Panc1 (cell line): Measurements from ENCODE around the gene MSI2. TPM values are rescaled to one million over a fixed set of nuclear protein-coding genes. Genes with fewer than 3 reads are reported as not detected.

ENCODE experiments used
- ATAC-seq: fragments of 200-7000 bp; cut with Tn5 transposase; 2 replicates; pipeline ENCODE4 v1.9.1; 2020; ENCODE audit warnings: mild to moderate bottlenecking, moderate library complexity
- BruUV-seq: library from RNA; stranded (reverse); fragments of 400-500 nt; replicated peaks from 2 replicates; lab custom pipeline; 2021; lab: Mats Ljungman, UMichigan
- CTCF ChIA-PET: fragments of 300-600 bp; sonication (Branson Sonifier 250); formaldehyde crosslinking; loops from one replicate; lab custom pipeline; 2022; ENCODE audit warnings: antibody characterized with exemption; lab: Charles Lee
- POLR2A ChIA-PET: fragments of 300-600 bp; sonication (Branson Sonifier 250); formaldehyde crosslinking; loops from one replicate; lab custom pipeline; 2022; ENCODE audit warnings: antibody characterized with exemption; lab: Charles Lee
- DNase-seq: peaks from one replicate; pipeline ENCODE4 v3.0.0-alpha.2; 2010; ENCODE audit warnings: low read depth, low spot score
- H3K27ac ChIP-seq: 2 replicates; pipeline ENCODE4 v1.5.1; 2011; ENCODE audit warnings: mild to moderate bottlenecking, low read length, inconsistent platforms
- H3K27me3 ChIP-seq: fragments of 200-500 bp; sonication (Bioruptor generic); 2 replicates; pipeline ENCODE4 v1.6.0; 2014; ENCODE audit warnings: low read length, inconsistent platforms; ENCODE audit not compliant: control insufficient read depth, insufficient read depth
- H3K36me3 ChIP-seq: fragments of 200-500 bp; sonication (Bioruptor generic); 2 replicates; pipeline ENCODE4 v1.5.1; 2014; ENCODE audit warnings: inconsistent platforms, mild to moderate bottlenecking, low read length, moderate library complexity; ENCODE audit not compliant: control insufficient read depth, insufficient read depth
- H3K4me1 ChIP-seq: 2 replicates; pipeline ENCODE4 v1.5.1; 2011; ENCODE audit warnings: inconsistent platforms, mild to moderate bottlenecking, low read length, moderate library complexity; ENCODE audit not compliant: control insufficient read depth, insufficient read depth
- H3K4me3 ChIP-seq, 2 experiments: 2 replicates each; pipeline ENCODE4 v1.5.1; 2011 to 2012; ENCODE audit warnings: low read depth in 2 of 2, low read length in 2 of 2, mild to moderate bottlenecking in 2 of 2, inconsistent platforms in 1 of 2, moderate library complexity in 1 of 2
- H3K9me3 ChIP-seq: fragments of 200-500 bp; sonication (Bioruptor generic); 2 replicates; pipeline ENCODE4 v1.5.1; 2014; ENCODE audit warnings: low read depth, mild to moderate bottlenecking, inconsistent platforms, low read length, moderate library complexity; ENCODE audit not compliant: control insufficient read depth, insufficient read depth
- POLR2AphosphoS5 ChIP-seq: IDR thresholded peaks from 2 replicates; pipeline ENCODE4 v1.6.1; 2012; ENCODE audit warnings: mild to moderate bottlenecking, low read depth, low read length, moderate library complexity
- SIN3A ChIP-seq: IDR thresholded peaks from 2 replicates; pipeline ENCODE4 v1.6.1; 2012; ENCODE audit warnings: low read depth, mild to moderate bottlenecking, low read length, moderate library complexity, borderline replicate concordance; ENCODE audit not compliant: insufficient read depth
- TCF7L2 ChIP-seq: IDR thresholded peaks from 2 replicates; pipeline ENCODE4 v1.6.1; 2011; ENCODE audit warnings: mild to moderate bottlenecking, low read depth, low read length, inconsistent platforms
- in situ Hi-C: cut with HindIII; loops from 2 replicates; pipeline ENCODE4 v1.10.0; 2016; ENCODE audit warnings: low sequenced_read_pairs, low pct_unique_long_range_greater_than_20kb
- intact Hi-C: fragments of 100-400 bp; cut with micrococcal nuclease; formaldehyde crosslinking; loops from one replicate; pipeline ENCODE4 v1.10.0; 2022; ENCODE audit not compliant: unreplicated experiment
- total RNA-seq: library from RNA; stranded (reverse); gene quantifications from one replicate; pipeline ENCODE4 v1.2.1, GENCODE V29; 2021; ENCODE audit not compliant: unreplicated experiment
- TF ChIP-seq, protein P1 (sequence below), 2 experiments: IDR thresholded peaks; 2 replicates each; pipeline ENCODE4 v1.6.1; 2011 to 2012; ENCODE audit warnings: low read depth in 2 of 2, control low read depth in 1 of 2, low read length in 1 of 2, mild to moderate bottlenecking in 1 of 2, moderate library complexity in 1 of 2; ENCODE audit not compliant: insufficient read depth in 1 of 2
- TF ChIP-seq, protein P2 (sequence below): fragments of 450-650 bp; IDR thresholded peaks from 2 replicates; pipeline ENCODE4 v1.5.1; 2017; ENCODE audit warnings: mild to moderate bottlenecking

The MSI2 gene
- total RNA-seq, 1 experiment from 2014 or later = 38.5 TPM

DNA sequence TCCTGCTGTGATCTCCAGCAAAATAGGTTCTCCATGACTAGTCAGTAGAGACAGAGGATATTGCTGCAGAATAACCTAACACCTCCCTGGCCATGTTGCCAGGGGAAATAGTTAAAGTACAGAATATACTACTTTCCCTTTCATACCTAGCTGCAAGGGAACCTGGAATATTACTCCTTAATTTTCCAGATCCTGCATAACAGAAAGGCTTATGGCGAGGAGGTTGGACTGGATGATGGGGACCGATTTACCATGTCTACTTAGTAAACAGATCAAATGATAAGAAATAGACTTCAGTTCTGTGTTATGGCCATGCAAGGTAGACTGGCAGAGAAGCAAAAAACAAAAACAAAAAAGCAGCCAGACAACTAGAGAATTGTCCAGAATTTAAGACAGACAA is 117.4 kb downstream of the MSI2 start:
- no peak for ATAC-seq
- no peaks in the 10 kb centered on the region for H3K27me3 ChIP-seq
- H3K36me3 ChIP-seq = no peaks in the 10 kb centered on the region
- H3K9me3 ChIP-seq = peaks cover 9% of the 10 kb centered on the region; the same call in 1 of the 2 replicates
- intact Hi-C loops = no loop called here
- no peak for DNase-seq
- no peak overlapping the region for H3K4me3 ChIP-seq
- ChIA-PET CTCF (no interaction called here), POLR2A (interaction anchor here (0.7 kb wide), 1 partner anchor 461 kb away, joined by 3 read pairs; no protein-coding TSS in a partner anchor)
- TF ChIP-seq, protein P1, sequence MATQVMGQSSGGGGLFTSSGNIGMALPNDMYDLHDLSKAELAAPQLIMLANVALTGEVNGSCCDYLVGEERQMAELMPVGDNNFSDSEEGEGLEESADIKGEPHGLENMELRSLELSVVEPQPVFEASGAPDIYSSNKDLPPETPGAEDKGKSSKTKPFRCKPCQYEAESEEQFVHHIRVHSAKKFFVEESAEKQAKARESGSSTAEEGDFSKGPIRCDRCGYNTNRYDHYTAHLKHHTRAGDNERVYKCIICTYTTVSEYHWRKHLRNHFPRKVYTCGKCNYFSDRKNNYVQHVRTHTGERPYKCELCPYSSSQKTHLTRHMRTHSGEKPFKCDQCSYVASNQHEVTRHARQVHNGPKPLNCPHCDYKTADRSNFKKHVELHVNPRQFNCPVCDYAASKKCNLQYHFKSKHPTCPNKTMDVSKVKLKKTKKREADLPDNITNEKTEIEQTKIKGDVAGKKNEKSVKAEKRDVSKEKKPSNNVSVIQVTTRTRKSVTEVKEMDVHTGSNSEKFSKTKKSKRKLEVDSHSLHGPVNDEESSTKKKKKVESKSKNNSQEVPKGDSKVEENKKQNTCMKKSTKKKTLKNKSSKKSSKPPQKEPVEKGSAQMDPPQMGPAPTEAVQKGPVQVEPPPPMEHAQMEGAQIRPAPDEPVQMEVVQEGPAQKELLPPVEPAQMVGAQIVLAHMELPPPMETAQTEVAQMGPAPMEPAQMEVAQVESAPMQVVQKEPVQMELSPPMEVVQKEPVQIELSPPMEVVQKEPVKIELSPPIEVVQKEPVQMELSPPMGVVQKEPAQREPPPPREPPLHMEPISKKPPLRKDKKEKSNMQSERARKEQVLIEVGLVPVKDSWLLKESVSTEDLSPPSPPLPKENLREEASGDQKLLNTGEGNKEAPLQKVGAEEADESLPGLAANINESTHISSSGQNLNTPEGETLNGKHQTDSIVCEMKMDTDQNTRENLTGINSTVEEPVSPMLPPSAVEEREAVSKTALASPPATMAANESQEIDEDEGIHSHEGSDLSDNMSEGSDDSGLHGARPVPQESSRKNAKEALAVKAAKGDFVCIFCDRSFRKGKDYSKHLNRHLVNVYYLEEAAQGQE (IDR thresholded peaks at IDR 0.05; ENCODE audit: insufficient read depth in 1 of 2, low read depth in 2 of 2, low read length in 1 of 2) = no peak
- no peak for TF ChIP-seq POLR2AphosphoS5
- no peak for TF ChIP-seq TCF7L2
- TF ChIP-seq, protein P2, sequence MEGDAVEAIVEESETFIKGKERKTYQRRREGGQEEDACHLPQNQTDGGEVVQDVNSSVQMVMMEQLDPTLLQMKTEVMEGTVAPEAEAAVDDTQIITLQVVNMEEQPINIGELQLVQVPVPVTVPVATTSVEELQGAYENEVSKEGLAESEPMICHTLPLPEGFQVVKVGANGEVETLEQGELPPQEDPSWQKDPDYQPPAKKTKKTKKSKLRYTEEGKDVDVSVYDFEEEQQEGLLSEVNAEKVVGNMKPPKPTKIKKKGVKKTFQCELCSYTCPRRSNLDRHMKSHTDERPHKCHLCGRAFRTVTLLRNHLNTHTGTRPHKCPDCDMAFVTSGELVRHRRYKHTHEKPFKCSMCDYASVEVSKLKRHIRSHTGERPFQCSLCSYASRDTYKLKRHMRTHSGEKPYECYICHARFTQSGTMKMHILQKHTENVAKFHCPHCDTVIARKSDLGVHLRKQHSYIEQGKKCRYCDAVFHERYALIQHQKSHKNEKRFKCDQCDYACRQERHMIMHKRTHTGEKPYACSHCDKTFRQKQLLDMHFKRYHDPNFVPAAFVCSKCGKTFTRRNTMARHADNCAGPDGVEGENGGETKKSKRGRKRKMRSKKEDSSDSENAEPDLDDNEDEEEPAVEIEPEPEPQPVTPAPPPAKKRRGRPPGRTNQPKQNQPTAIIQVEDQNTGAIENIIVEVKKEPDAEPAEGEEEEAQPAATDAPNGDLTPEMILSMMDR = no peak
- no peak for TF ChIP-seq SIN3A
- in situ Hi-C loops = no loop called here
- BruUV-seq = no TSS peak
- peaks cover 23% of the 10 kb centered on the region for H3K4me1 ChIP-seq
- H3K27ac ChIP-seq = no peak overlapping the region

DNA sequence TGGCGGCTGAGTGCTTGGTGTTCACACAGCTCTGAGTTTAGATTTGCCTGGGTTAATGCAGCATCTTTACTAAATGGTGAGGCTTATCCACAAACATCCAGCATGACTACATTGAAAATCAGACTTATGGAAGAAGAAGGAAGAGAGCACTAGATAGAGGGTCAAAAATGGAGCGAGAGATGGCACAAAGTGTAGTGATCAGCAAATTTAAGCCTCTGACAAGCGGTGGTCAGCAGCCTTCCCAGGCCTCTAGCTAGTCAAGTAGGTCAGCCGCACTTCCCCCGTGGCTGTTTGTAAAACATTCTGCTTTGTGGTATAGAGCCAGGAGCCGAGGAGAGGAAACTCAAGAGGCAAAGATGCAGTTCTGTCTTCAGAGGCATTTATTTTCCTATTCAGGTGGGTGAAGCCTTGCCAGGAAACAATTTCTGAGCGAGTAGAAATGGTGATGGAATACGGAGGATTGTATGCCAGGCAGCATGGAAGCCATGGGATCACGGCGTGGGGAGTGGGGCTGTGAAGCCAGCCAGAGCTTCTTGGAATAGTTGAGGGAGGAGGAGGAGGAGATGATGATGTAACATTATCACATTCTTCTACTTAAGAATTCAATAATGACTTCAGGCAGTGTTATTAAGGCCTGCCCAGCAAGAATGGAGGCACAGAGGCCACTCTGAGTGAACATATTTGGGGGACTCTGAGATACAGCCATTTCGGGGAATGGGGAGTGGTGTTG is 118.9 kb downstream of the MSI2 start:
- peaks cover 18% of the 10 kb centered on the region; the same call in 1 of the 2 replicates for H3K4me1 ChIP-seq
- H3K9me3 ChIP-seq = peaks cover 9% of the 10 kb centered on the region; the same call in 1 of the 2 replicates
- no peaks in the 10 kb centered on the region for H3K27me3 ChIP-seq
- no peak overlapping the region for H3K27ac ChIP-seq
- BruUV-seq = no TSS peak
- no peak overlapping the region for H3K4me3 ChIP-seq
- no peaks in the 10 kb centered on the region for H3K36me3 ChIP-seq
- ChIA-PET POLR2A (no interaction called here), CTCF (no interaction called here)
- intact Hi-C loops (no loop called here), in situ Hi-C loops (no loop called here)
- DNase-seq (no peak), ATAC-seq (no peak)
- TF ChIP-seq, protein P1 (IDR thresholded peaks at IDR 0.05; ENCODE audit: insufficient read depth in 1 of 2, low read depth in 2 of 2, low read length in 1 of 2) = no peak
- TF ChIP-seq SIN3A (no peak), POLR2AphosphoS5 (no peak), TCF7L2 (no peak)
- TF ChIP-seq, protein P2 = no peak
